HUES64 (cell line): ENCODE measurements around the gene EFNB3.

Experiments used
- H3K27ac ChIP-seq: 2 replicates; pipeline ENCODE4 v1.7.0; 2013; ENCODE audit warnings: low read depth, low read length, inconsistent platforms
- H3K27me3 ChIP-seq: 2 replicates; pipeline ENCODE4 v1.6.1; 2013; ENCODE audit warnings: mild to moderate bottlenecking, low read length; ENCODE audit not compliant: insufficient read depth
- H3K36me3 ChIP-seq: 2 replicates; pipeline ENCODE4 v1.6.1; 2013; ENCODE audit warnings: mild to moderate bottlenecking, low read length; ENCODE audit not compliant: insufficient read depth
- H3K4me1 ChIP-seq: 2 replicates; pipeline ENCODE4 v1.6.1; 2013; ENCODE audit warnings: mild to moderate bottlenecking, low read length, moderate library complexity; ENCODE audit not compliant: insufficient read depth
- H3K4me3 ChIP-seq: 2 replicates; pipeline ENCODE4 v1.5.1; 2013; ENCODE audit warnings: mild to moderate bottlenecking, low read length, moderate library complexity
- H3K9ac ChIP-seq: 2 replicates; pipeline ENCODE4 v1.6.1; 2013; ENCODE audit warnings: mild to moderate bottlenecking, low read depth, low read length
- H3K9me3 ChIP-seq: 2 replicates; pipeline ENCODE4 v1.6.1; 2013; ENCODE audit warnings: low read depth, low read length; ENCODE audit not compliant: insufficient read depth
- WGBS: fragments of 150-250, 120-280 bp; methylation state at CpG from one replicate; pipeline ENCODE4 v1.1.7; 2013; ENCODE audit warnings: missing lambda C conversion rate; 5-methylcytosine and 5-hydroxymethylcytosine counted together

EFNB3 gene

DNA sequence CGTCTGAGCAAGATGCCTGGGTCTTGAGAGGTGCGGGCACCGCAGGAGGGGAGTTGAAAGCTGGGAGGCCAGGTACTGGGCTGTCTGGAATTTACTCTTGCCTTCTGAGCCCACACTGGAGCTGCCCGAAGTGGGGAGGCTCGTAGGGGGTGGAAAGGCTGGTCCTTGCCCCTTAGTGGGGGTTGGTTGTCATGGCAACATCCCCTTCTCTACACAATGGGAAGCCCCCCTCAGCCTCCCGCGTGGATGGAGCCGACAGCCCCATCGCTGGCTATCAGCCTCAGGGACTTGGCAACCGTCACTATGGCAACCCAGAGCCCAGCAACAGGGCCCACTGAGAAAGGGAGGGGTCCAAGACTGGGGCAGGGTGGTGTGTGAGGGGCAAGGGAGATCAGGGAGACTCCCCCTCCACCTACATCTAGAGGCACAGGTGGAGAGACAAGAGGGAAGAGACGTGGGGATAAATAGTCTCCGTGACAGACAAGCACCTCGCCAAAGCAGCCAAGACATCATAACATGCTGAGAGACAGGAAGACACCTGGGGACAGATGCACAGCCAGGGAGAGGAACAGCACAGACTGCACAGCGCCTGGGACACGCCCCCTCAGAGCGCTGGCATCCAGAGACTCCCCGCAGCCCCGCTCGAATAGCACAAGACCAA, 7.2 kb downstream of the EFNB3 start:
- H3K9ac ChIP-seq = no peak overlapping the region
- H3K36me3 ChIP-seq = no peaks in the 10 kb centered on the region
- H3K4me3 ChIP-seq = no peak overlapping the region
- 19% methylated on average over 17 of the region's 19 CpGs for WGBS
- peaks cover 16% of the 10 kb centered on the region for H3K4me1 ChIP-seq
- H3K27ac ChIP-seq = no peak overlapping the region
- no peaks in the 10 kb centered on the region for H3K9me3 ChIP-seq
- peaks cover 3% of the 10 kb centered on the region; the same call in 1 of the 2 replicates for H3K27me3 ChIP-seq

- H3K4me1 ChIP-seq = peaks cover 19% of the 10 kb centered on the region
- no peaks in the 10 kb centered on the region for H3K9me3 ChIP-seq
- H3K9ac ChIP-seq = no peak overlapping the region
- H3K27ac ChIP-seq = no peak overlapping the region
- no peak overlapping the region for H3K4me3 ChIP-seq
- 65% methylated on average over 9 of the region's 9 CpGs for whole genome bisulfite sequencing
- H3K27me3 ChIP-seq = peaks cover 13% of the 10 kb centered on the region
- no peaks in the 10 kb centered on the region for H3K36me3 ChIP-seq
Measured at GRCh38 chr17:7713782-7714181, 8.8 kb downstream of the EFNB3 start.

GRCh38 chr17:7714721-7715594, 10.0 kb downstream of the EFNB3 start:
- Histone ChIP-seq H3K36me3 (no peaks in the 10 kb centered on the region), H3K27me3 (peaks cover 22% of the 10 kb centered on the region)

GRCh38 chr17:7715936-7716886, 11.2 kb downstream of the EFNB3 start:
- Histone ChIP-seq H3K9me3 (no peaks in the 10 kb centered on the region), H3K36me3 (no peaks in the 10 kb centered on the region), H3K27ac (no peak overlapping the region), H3K4me1 (peaks cover 18% of the 10 kb centered on the region), H3K27me3 (peaks cover 22% of the 10 kb centered on the region), H3K4me3 (peak overlapping the region; percentile 85), H3K9ac (no peak overlapping the region)
- 47% methylated on average over 20 of the region's 20 CpGs for WGBS

More at GRCh38 chr17:7714721-7715594, 10.0 kb downstream of the EFNB3 start:
- no peak overlapping the region for H3K4me3 ChIP-seq
- no peaks in the 10 kb centered on the region for H3K9me3 ChIP-seq
- peaks cover 19% of the 10 kb centered on the region for H3K4me1 ChIP-seq
- H3K27ac ChIP-seq = no peak overlapping the region
- H3K9ac ChIP-seq = no peak overlapping the region
- WGBS = 85% methylated on average over 9 of the region's 10 CpGs

DNA sequence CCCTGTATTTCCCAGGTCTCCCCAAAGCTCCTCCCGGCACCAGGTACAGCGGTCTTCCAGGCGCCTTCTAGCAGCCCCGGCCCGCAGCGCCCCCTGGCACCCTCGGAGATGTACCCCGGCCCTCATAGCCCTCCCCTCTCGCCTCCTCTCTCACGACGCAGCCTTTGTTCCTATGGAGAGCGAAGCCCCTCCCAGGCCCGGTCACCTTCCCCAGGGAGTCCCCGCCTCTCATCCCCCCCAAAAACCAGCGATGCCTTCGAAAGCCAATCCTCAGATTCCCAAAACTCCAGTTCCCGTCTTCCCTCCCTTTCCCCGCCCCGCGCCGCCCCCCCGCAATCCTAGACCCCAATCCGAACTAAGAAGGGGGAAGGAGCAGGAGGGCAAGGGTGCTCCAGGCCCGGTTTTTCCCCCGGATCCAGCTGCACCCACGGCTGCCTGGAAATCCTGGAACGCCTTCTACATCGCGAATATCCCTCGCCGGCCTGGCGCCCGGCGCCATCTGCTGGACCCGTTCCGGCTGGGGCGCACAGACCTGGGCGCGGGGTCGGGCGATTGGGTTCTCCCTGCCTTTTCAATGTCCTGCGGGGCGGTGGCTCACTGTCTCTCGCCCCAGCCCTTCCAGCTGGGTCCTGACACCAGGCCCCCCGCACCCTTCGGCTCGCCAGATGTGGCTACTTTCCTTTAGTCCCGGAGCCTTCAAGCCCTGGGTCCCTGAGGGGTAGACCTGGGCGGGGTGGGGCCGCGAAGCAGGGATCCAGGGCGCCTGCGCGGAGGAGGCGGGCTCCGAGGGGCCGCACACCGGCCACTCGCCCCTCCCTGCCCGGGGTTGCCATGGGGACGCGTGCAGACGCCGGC, 12.1 kb downstream of the EFNB3 start, which contains the start of gene DNAH2:
Gene DNAH2, plus strand, starts transcription at position 844 of the 855 bp plus-strand sequence. CDS start 1,991 bp downstream, outside the sequence.
- peak within 1 kb of the TSS; percentile 85 for H3K4me3 ChIP-seq
- WGBS = under 1% methylated on average over 64 of the region's 64 CpGs
- H3K27ac ChIP-seq = peak within 1 kb of the TSS; percentile 86
- no peaks in the 10 kb centered on the region for H3K9me3 ChIP-seq
- H3K27me3 ChIP-seq = peaks cover 19% of the 10 kb centered on the region
- no peaks in the 10 kb centered on the region for H3K36me3 ChIP-seq
- peaks cover 13% of the 10 kb centered on the region for H3K4me1 ChIP-seq
- peak within 1 kb of the TSS; percentile 66 for H3K9ac ChIP-seq

DNA sequence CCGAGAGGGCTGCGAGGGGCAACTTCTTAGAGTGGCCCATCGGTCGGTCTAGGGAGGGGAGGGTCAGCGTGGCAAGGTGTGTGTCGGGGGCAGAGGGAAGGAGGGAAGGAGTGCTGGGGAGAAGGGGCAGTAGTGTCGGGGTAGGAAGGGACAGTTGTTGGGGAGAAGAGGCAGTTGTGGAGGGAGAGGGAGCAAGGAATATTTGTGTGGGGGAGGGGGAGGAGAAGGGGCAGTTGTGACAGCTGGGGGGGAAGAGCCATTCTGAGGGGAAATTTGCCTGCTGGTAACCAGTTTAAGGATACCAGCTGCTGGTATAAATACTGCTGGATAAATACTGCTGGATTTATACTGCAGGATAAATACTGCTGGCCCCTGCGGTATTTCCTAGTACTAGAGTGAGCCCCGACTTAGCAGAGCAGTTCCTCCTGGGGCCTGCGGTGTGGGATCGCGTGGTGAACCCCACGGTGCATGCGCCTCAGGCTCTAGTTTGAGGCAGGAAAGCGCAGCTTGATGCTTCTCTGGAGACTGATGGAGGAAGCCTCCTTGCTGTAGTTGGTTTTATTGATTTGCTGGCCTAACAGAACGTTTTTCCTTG, 12.9 kb downstream of the EFNB3 start:
- Histone ChIP-seq H3K36me3 (no peaks in the 10 kb centered on the region), H3K27me3 (peaks cover 19% of the 10 kb centered on the region), H3K4me3 (peak overlapping the region; percentile 85), H3K9me3 (no peaks in the 10 kb centered on the region), H3K9ac (no peak overlapping the region), H3K4me1 (peaks cover 16% of the 10 kb centered on the region), H3K27ac (no peak overlapping the region; the same call in 1 of the 2 replicates)
- 13% methylated on average over 16 of the region's 16 CpGs for WGBS

GRCh38 chr17:7719661-7720060, 14.7 kb downstream of the EFNB3 start:
- H3K9ac ChIP-seq = no peak overlapping the region
- no peak overlapping the region for H3K27ac ChIP-seq
- no peaks in the 10 kb centered on the region for H3K9me3 ChIP-seq
- H3K27me3 ChIP-seq = peaks cover 19% of the 10 kb centered on the region
- H3K4me1 ChIP-seq = peaks cover 16% of the 10 kb centered on the region
- WGBS = 84% methylated on average over 9 of the region's 9 CpGs
- H3K4me3 ChIP-seq = no peak overlapping the region
- H3K36me3 ChIP-seq = no peaks in the 10 kb centered on the region

DNA sequence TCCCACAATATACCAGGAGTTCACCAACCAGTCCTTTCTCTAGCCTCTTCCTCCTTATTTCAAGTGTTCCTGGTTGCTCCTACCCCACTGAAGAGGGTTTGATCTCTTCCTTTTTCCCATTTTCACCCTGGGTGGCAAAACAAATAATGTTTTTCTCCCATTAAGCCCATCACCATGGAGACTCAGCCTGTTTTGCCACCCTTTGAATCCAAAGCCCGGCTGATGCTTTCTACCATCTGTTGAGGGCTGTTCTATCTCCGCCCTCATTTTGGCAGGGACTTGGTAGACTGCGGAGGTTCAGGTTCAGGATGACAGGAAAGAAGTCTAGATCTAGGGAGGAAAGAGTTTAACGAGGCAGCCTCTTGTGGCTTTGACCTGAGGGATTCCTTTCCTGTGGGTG, 15.1 kb downstream of the EFNB3 start:
- Histone ChIP-seq H3K9ac (no peak overlapping the region), H3K4me1 (peaks cover 16% of the 10 kb centered on the region), H3K27ac (no peak overlapping the region), H3K27me3 (peaks cover 19% of the 10 kb centered on the region), H3K36me3 (no peaks in the 10 kb centered on the region), H3K9me3 (no peaks in the 10 kb centered on the region), H3K4me3 (no peak overlapping the region)
- WGBS = 78% methylated on average over 4 of the region's 4 CpGs

- Histone ChIP-seq H3K4me1 (peaks cover 7% of the 10 kb centered on the region), H3K9ac (no peak overlapping the region), H3K27me3 (peaks cover 19% of the 10 kb centered on the region), H3K4me3 (no peak overlapping the region), H3K9me3 (no peaks in the 10 kb centered on the region), H3K36me3 (no peaks in the 10 kb centered on the region), H3K27ac (no peak overlapping the region)
- 74% methylated on average over 1 of the region's 2 CpGs for WGBS
Measured at GRCh38 chr17:7721612-7722011, 16.6 kb downstream of the EFNB3 start.

- Histone ChIP-seq H3K9ac (no peak overlapping the region), H3K9me3 (no peaks in the 10 kb centered on the region), H3K36me3 (no peaks in the 10 kb centered on the region), H3K27ac (no peak overlapping the region), H3K4me3 (no peak overlapping the region), H3K27me3 (no peaks in the 10 kb centered on the region), H3K4me1 (no peaks in the 10 kb centered on the region)
- WGBS = 91% methylated on average over 3 of the region's 3 CpGs
Measured at GRCh38 chr17:7727886-7728285, 22.9 kb downstream of the EFNB3 start.
